HepG2 (cell line): Measurements from ENCODE around the gene FAF1. TPM values are rescaled to one million over a fixed set of nuclear protein-coding genes. Genes with fewer than 3 reads are reported as not detected.

ENCODE experiments used
- ATAC-seq: fragments of 200-7000 bp; cut with Tn5 transposase; 3 replicates; pipeline ENCODE4 v1.9.1; 2020; ENCODE audit warnings: mild to moderate bottlenecking, moderate library complexity
- BruUV-seq: library from RNA; stranded (reverse); fragments of 400-500 nt; replicated peaks from 2 replicates; lab custom pipeline; 2021; lab: Mats Ljungman, UMichigan
- CTCF ChIA-PET: fragments of 300-600 bp; formaldehyde crosslinking; extraction: SDS; loops from one replicate; lab custom pipeline; 2021; ENCODE audit warnings: low total read pairs, inconsistent platforms, low intra/inter-chr PET ratio; lab: Yijun Ruan, JAX
- POLR2A ChIA-PET: fragments of 350-600 bp; sonication (Branson Sonifier 250); formaldehyde crosslinking; loops from one replicate; lab custom pipeline; 2020; ENCODE audit warnings: antibody characterized with exemption, inconsistent platforms; lab: Yijun Ruan, JAX
- DNase-seq: peaks from one replicate; pipeline ENCODE4 v3.0.0-alpha.2; 2015; ENCODE audit warnings: low spot score
- FAIRE-seq: peaks from 3 replicates; lab custom pipeline; 2011; peaks lifted over from hg19 to GRCh38; lab: Jason Lieb, UNC
- H2AFZ ChIP-seq: one replicate; pipeline ENCODE4 v1.6.1; 2011; ENCODE audit warnings: low read length, inconsistent platforms
- H3K27ac ChIP-seq: fragments of 300-600 bp; 3 replicates; pipeline ENCODE4 v1.8.0; 2011; ENCODE audit warnings: mixed run types, mild to moderate bottlenecking, mixed read lengths, low read length, inconsistent platforms; ENCODE audit not compliant: insufficient read depth; ENCODE audit errors: extremely low read length
- H3K27me3 ChIP-seq, 2 experiments: fragments of 200-600 bp in 1 of 2; 2 replicates in 1 of 2; 3 replicates in 1 of 2; pipeline versions ENCODE4 v1.6.0 to v1.8.0; 2011; ENCODE audit warnings: low read length in 2 of 2, mild to moderate bottlenecking in 2 of 2, moderate library complexity in 2 of 2, inconsistent platforms in 1 of 2; ENCODE audit not compliant: insufficient read depth in 2 of 2, control insufficient read depth in 1 of 2
- H3K36me3 ChIP-seq, 2 experiments: fragments of 200-600 bp in 1 of 2; replicated peaks in 1 of 2; 2 replicates in 1 of 2; 3 replicates in 1 of 2; pipeline versions ENCODE4 v1.5.1 to v1.8.0; 2011; ENCODE audit warnings: low read length in 2 of 2, inconsistent platforms in 1 of 2; ENCODE audit not compliant: insufficient read depth in 2 of 2, control insufficient read depth in 1 of 2
- H3K4me1 ChIP-seq: 2 replicates; pipeline ENCODE4 v1.5.1; 2012; ENCODE audit warnings: low read length, inconsistent platforms; ENCODE audit not compliant: insufficient read depth
- H3K4me2 ChIP-seq: 2 replicates; pipeline ENCODE4 v1.6.0; 2011; ENCODE audit warnings: low read depth, low read length, inconsistent platforms
- H3K4me3 ChIP-seq, 3 experiments: fragments of 200-600 bp in 1 of 3; sonication (generic), shearing (Covaris generic) in 1 of 3; replicated peaks in 1 of 3; 2 replicates each; pipeline ENCODE4 v1.5.1; 2011 to 2016; ENCODE audit warnings: low read length in 3 of 3, inconsistent platforms in 2 of 3, low read depth in 2 of 3, mild to moderate bottlenecking in 2 of 3, control low read depth in 1 of 3, mixed read lengths in 1 of 3; ENCODE audit not compliant: insufficient read depth in 1 of 3
- H3K79me2 ChIP-seq: one replicate; pipeline ENCODE4 v1.6.1; 2011; ENCODE audit warnings: low read length, inconsistent platforms; ENCODE audit not compliant: insufficient read depth
- H3K9ac ChIP-seq: 2 replicates; pipeline ENCODE4 v1.6.0; 2011; ENCODE audit warnings: mild to moderate bottlenecking, low read depth, low read length, inconsistent platforms; ENCODE audit not compliant: insufficient read depth
- H3K9me3 ChIP-seq: 2 replicates; pipeline ENCODE4 v1.5.1; 2012; ENCODE audit warnings: mild to moderate bottlenecking, low read length
- H4K20me1 ChIP-seq: 2 replicates; pipeline ENCODE4 v1.6.0; 2011; ENCODE audit warnings: inconsistent platforms, mild to moderate bottlenecking, low read length, moderate library complexity; ENCODE audit not compliant: insufficient read depth
- HIVEP1 ChIP-seq: sonication (generic); formaldehyde crosslinking; IDR thresholded peaks from 2 replicates; pipeline ENCODE4 v1.4.0; 2020; ENCODE audit warnings: mild to moderate bottlenecking, missing genetic modification reagents
- MAFF ChIP-seq: IDR thresholded peaks from 2 replicates; pipeline ENCODE4 v1.6.1; 2011; ENCODE audit warnings: low read depth, low read length, improper control_type of control experiment
- MAFK ChIP-seq, 2 experiments: IDR thresholded peaks in 1 of 2; conservative IDR thresholded peaks in 1 of 2; 2 replicates each; pipeline ENCODE4 v1.6.1; 2011; ENCODE audit warnings: improper control_type of control experiment in 2 of 2, low read length in 2 of 2
- MBNL3 ChIP-seq: fragments of 250-450 bp; sonication (Bioruptor Pico); conservative IDR thresholded peaks from 2 replicates; pipeline ENCODE4 v1.8.0; 2022; ENCODE audit warnings: mild to moderate bottlenecking, inconsistent platforms
- MTERF4 ChIP-seq: sonication (generic); formaldehyde crosslinking; IDR thresholded peaks from 2 replicates; pipeline ENCODE4 v1.8.0; 2023; ENCODE audit warnings: mild to moderate bottlenecking, missing genetic modification reagents
- RBM22 ChIP-seq: fragments of 200-400 bp; formaldehyde crosslinking; optimal IDR thresholded peaks from 2 replicates; pipeline ENCODE3; 2017; ENCODE audit warnings: mild to moderate bottlenecking, low read length, moderate library complexity
- ZBTB21 ChIP-seq: sonication (generic); formaldehyde crosslinking; IDR thresholded peaks from 2 replicates; pipeline ENCODE4 v1.4.0; 2020; ENCODE audit warnings: missing genetic modification reagents
- ZBTB4 ChIP-seq: sonication (generic); formaldehyde crosslinking; IDR thresholded peaks from 2 replicates; pipeline ENCODE4 v1.4.0; 2020; ENCODE audit warnings: missing genetic modification reagents, mild to moderate bottlenecking, borderline replicate concordance
- ZNF251 ChIP-seq: sonication (generic); formaldehyde crosslinking; IDR thresholded peaks from 2 replicates; pipeline ENCODE4 v1.9.0; 2021; ENCODE audit warnings: mild to moderate bottlenecking, missing genetic modification reagents
- ZNF331 ChIP-seq: sonication (generic); formaldehyde crosslinking; IDR thresholded peaks from 2 replicates; pipeline ENCODE4 v1.4.0; 2020; ENCODE audit warnings: missing genetic modification reagents
- WGBS: methylation state at CpG from one replicate; pipeline ENCODE4 v1.1.6; 2017; ENCODE audit warnings: low lambda C conversion rate; 5-methylcytosine and 5-hydroxymethylcytosine counted together
- in situ Hi-C: cut with HindIII; loops from 2 replicates; pipeline ENCODE4 v1.10.0; 2017; ENCODE audit warnings: low pct_unique_long_range_greater_than_20kb; ENCODE audit not compliant: extremely low pct_ligation_motif_present
- intact Hi-C: fragments of 100-400 bp; cut with micrococcal nuclease; formaldehyde crosslinking; loops from one replicate; pipeline ENCODE4 v1.10.0; 2022; ENCODE audit not compliant: unreplicated experiment
- polyA plus RNA-seq, 8 experiments: library from polyadenylated mRNA; depleted of rRNA in 3 of 8; stranded (reverse) in 7 of 8; unstranded in 1 of 8; fragments of >200 nt; fragmentation: Illumina TruSeq in 4 of 8; extraction: Trizol in 4 of 8; gene quantifications; 2 replicates each; pipeline versions ENCODE4 v1.2.1 to v1.2.3, GENCODE V29; 2011 to 2016; ENCODE audit warnings: low read depth in 4 of 8, missing spikeins in 1 of 8, mixed read lengths in 1 of 8; ENCODE audit not compliant: insufficient read depth in 1 of 8
- total RNA-seq, 5 experiments: library from RNA; depleted of rRNA; stranded (reverse); fragments of >200 nt; fragmentation: Illumina TruSeq; extraction: Trizol; gene quantifications; 2 replicates each; pipeline ENCODE4 v1.2.3, GENCODE V29; 2016; ENCODE audit warnings: low read depth in 1 of 5
- TF ChIP-seq, protein P1 (sequence below): fragments of 450-650 bp; IDR thresholded peaks from 2 replicates; pipeline ENCODE4 v1.6.1; 2017; ENCODE audit warnings: mild to moderate bottlenecking

The FAF1 gene
- total and polyA plus RNA-seq, 2 of the 13 experiments (the other 11 are each of a cell fraction or from before 2014, with no cell fraction given), result 19.4 to 63.3 TPM

DNA sequence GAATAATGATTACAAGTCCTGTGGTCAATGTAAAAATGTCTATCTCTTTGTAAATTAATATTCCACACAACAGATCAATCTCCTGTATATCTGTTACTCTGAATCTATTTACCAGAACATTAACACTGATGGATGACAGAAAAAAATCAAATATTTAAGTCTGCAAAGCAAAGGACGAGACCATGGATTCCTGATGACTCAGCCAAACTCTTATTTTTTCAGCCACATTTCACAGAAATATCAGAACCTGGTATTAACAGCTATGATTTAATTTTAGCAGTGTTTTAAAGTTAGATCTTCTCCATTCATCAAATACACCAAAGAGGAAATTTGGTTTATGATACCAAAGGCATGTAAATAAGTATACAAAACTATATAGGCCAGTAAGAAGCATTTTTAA, 46.1 kb downstream of the FAF1 start:
- POLR2A ChIA-PET, result no interaction called here
- Histone ChIP-seq H3K4me1 (no peaks in the 10 kb centered on the region), H3K27me3 (no peaks in the 10 kb centered on the region), H4K20me1 (no peaks in the 10 kb centered on the region), H3K9ac (no peak overlapping the region), H3K9me3 (no peaks in the 10 kb centered on the region), H3K79me2 (peaks cover 13% of the 10 kb centered on the region), H3K27ac (no peak overlapping the region), H3K4me3 (no peak overlapping the region), H3K4me2 (no peak overlapping the region), H3K36me3 (no peaks in the 10 kb centered on the region; a peak in 1 of 5 replicates), H2AFZ (no peak overlapping the region)
- DNase-seq, result no peak
- 100% methylated on average over 1 of the region's 1 CpG for WGBS
- ATAC-seq, result no peak
- intact Hi-C loops, result no loop called here
- CTCF ChIA-PET, result no interaction called here
- no peak for FAIRE-seq
- BruUV-seq, result no TSS peak
- TF ChIP-seq MTERF4 (no peak), MAFK (conservative IDR thresholded peaks at IDR 0.05 in 1 of 2, IDR thresholded peaks at IDR 0.05 in 1 of 2; ENCODE audit: low read length in 2 of 2) (peak in 1 of 2 experiments; percentile 46; a peak in 2 of 4 replicates), RBM22 (no peak), MBNL3 (CRISPR knock-in tag) (no peak), HIVEP1 (CRISPR knock-in tag) (no peak), MAFF (peak; percentile 40; the same call in 1 of the 2 replicates), ZNF331 (CRISPR knock-in tag) (no peak), ZBTB21 (CRISPR knock-in tag) (no peak), ZNF251 (CRISPR knock-in tag) (no peak), ZBTB4 (no peak)
- TF ChIP-seq, protein P1, sequence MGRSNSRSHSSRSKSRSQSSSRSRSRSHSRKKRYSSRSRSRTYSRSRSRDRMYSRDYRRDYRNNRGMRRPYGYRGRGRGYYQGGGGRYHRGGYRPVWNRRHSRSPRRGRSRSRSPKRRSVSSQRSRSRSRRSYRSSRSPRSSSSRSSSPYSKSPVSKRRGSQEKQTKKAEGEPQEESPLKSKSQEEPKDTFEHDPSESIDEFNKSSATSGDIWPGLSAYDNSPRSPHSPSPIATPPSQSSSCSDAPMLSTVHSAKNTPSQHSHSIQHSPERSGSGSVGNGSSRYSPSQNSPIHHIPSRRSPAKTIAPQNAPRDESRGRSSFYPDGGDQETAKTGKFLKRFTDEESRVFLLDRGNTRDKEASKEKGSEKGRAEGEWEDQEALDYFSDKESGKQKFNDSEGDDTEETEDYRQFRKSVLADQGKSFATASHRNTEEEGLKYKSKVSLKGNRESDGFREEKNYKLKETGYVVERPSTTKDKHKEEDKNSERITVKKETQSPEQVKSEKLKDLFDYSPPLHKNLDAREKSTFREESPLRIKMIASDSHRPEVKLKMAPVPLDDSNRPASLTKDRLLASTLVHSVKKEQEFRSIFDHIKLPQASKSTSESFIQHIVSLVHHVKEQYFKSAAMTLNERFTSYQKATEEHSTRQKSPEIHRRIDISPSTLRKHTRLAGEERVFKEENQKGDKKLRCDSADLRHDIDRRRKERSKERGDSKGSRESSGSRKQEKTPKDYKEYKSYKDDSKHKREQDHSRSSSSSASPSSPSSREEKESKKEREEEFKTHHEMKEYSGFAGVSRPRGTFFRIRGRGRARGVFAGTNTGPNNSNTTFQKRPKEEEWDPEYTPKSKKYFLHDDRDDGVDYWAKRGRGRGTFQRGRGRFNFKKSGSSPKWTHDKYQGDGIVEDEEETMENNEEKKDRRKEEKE, result no peak
- in situ Hi-C loops, result no loop called here
